HepG2 (cell line): ENCODE data around the gene MORN5. TPM values are rescaled to one million over a fixed set of nuclear protein-coding genes. Genes with fewer than 3 reads are reported as not detected.

Experiments used
- BCL6 ChIP-seq: IDR thresholded peaks from 2 replicates; pipeline ENCODE4 v1.6.1; 2016; ENCODE audit warnings: missing genetic modification reagents, missing compliant biosample characterization
- ERF ChIP-seq: IDR thresholded peaks from 2 replicates; pipeline ENCODE4 v1.6.1; 2018; ENCODE audit warnings: missing biosample characterization, missing genetic modification reagents
- HNF4A ChIP-seq: sonication (generic); formaldehyde crosslinking; IDR thresholded peaks from 2 replicates; pipeline ENCODE4 v1.4.0; 2020; ENCODE audit warnings: missing genetic modification reagents
- HNF4G ChIP-seq, 2 experiments: sonication (generic) in 1 of 2; formaldehyde crosslinking in 1 of 2; IDR thresholded peaks; 2 replicates each; pipeline versions ENCODE4 v1.4.0 to v1.6.1; 2011 to 2020; ENCODE audit warnings: borderline replicate concordance in 2 of 2, low read depth in 2 of 2, mild to moderate bottlenecking in 2 of 2, low read length in 1 of 2, missing genetic modification reagents in 1 of 2, moderate library complexity in 1 of 2
- MXI1 ChIP-seq: IDR thresholded peaks from 3 replicates; pipeline ENCODE4 v1.6.1; 2012; ENCODE audit warnings: low read depth, low read length, inconsistent platforms, borderline replicate concordance
- RARA ChIP-seq: IDR thresholded peaks from 2 replicates; pipeline ENCODE4 v1.6.1; 2016; ENCODE audit warnings: missing genetic modification reagents, missing compliant biosample characterization
- RXRB ChIP-seq: IDR thresholded peaks from 2 replicates; pipeline ENCODE4 v1.6.1; 2016; ENCODE audit warnings: borderline replicate concordance, missing genetic modification reagents, missing compliant biosample characterization
- SP140L ChIP-seq: sonication (generic); formaldehyde crosslinking; IDR thresholded peaks from 2 replicates; pipeline ENCODE4 v1.4.0; 2020; ENCODE audit warnings: missing genetic modification reagents, borderline replicate concordance
- STAG1 ChIP-seq: sonication (generic); formaldehyde crosslinking; IDR thresholded peaks from 2 replicates; pipeline ENCODE4 v1.4.0; 2020; ENCODE audit warnings: missing genetic modification reagents
- TEAD3 ChIP-seq: optimal IDR thresholded peaks from 2 replicates; pipeline ENCODE3; 2016; ENCODE audit warnings: borderline replicate concordance
- ZBTB3 ChIP-seq: sonication (generic); formaldehyde crosslinking; IDR thresholded peaks from 2 replicates; pipeline ENCODE4 v1.4.0; 2020; ENCODE audit warnings: low read depth, mild to moderate bottlenecking, moderate library complexity, missing genetic modification reagents, borderline replicate concordance
- ZFX ChIP-seq: sonication (generic); formaldehyde crosslinking; IDR thresholded peaks from 2 replicates; pipeline ENCODE4 v1.4.0; 2020; ENCODE audit warnings: mild to moderate bottlenecking, low read depth, missing genetic modification reagents, moderate library complexity
- ZMYM4 ChIP-seq: sonication (generic); formaldehyde crosslinking; IDR thresholded peaks from 2 replicates; pipeline ENCODE4 v1.8.1; 2023; ENCODE audit warnings: mild to moderate bottlenecking, missing genetic modification reagents
- polyA plus RNA-seq, 8 experiments: library from polyadenylated mRNA; depleted of rRNA in 3 of 8; stranded (reverse) in 7 of 8; unstranded in 1 of 8; fragments of >200 nt; fragmentation: Illumina TruSeq in 4 of 8; extraction: Trizol in 4 of 8; gene quantifications; 2 replicates each; pipeline versions ENCODE4 v1.2.1 to v1.2.3, GENCODE V29; 2011 to 2016; ENCODE audit warnings: low read depth in 4 of 8, missing spikeins in 1 of 8, mixed read lengths in 1 of 8; ENCODE audit not compliant: insufficient read depth in 1 of 8
- total RNA-seq, 5 experiments: library from RNA; depleted of rRNA; stranded (reverse); fragments of >200 nt; fragmentation: Illumina TruSeq; extraction: Trizol; gene quantifications; 2 replicates each; pipeline ENCODE4 v1.2.3, GENCODE V29; 2016; ENCODE audit warnings: low read depth in 1 of 5
- TF ChIP-seq, protein P1 (sequence below): IDR thresholded peaks from 2 replicates; pipeline ENCODE4 v1.4.0; 2020; ENCODE audit warnings: mild to moderate bottlenecking, missing genetic modification reagents
- TF ChIP-seq, protein P2 (sequence below): sonication (generic); formaldehyde crosslinking; IDR thresholded peaks from 2 replicates; pipeline ENCODE4 v1.5.1; 2020; ENCODE audit warnings: missing genetic modification reagents, mild to moderate bottlenecking, borderline replicate concordance
- TF ChIP-seq, protein P3 (sequence below), 2 experiments: sonication (generic) in 1 of 2; formaldehyde crosslinking in 1 of 2; IDR thresholded peaks; 2 replicates each; pipeline versions ENCODE4 v1.4.0 to v1.6.1; 2018 to 2020; ENCODE audit warnings: missing genetic modification reagents in 2 of 2, borderline replicate concordance in 1 of 2, low read depth in 1 of 2, mild to moderate bottlenecking in 1 of 2, missing biosample characterization in 1 of 2
- TF ChIP-seq, protein P4 (sequence below): sonication (generic); formaldehyde crosslinking; IDR thresholded peaks from 2 replicates; pipeline ENCODE4 v1.5.0; 2020; ENCODE audit warnings: mild to moderate bottlenecking, missing genetic modification reagents, moderate library complexity
- TF ChIP-seq, protein P5 (sequence below): sonication (generic); formaldehyde crosslinking; IDR thresholded peaks from 2 replicates; pipeline ENCODE4 v1.4.0; 2020; ENCODE audit warnings: missing genetic modification reagents

MORN5 gene
- total and polyA plus RNA-seq, 2 of the 13 experiments (the other 11 are each of a cell fraction or from before 2014, with no cell fraction given) = not detected

DNA sequence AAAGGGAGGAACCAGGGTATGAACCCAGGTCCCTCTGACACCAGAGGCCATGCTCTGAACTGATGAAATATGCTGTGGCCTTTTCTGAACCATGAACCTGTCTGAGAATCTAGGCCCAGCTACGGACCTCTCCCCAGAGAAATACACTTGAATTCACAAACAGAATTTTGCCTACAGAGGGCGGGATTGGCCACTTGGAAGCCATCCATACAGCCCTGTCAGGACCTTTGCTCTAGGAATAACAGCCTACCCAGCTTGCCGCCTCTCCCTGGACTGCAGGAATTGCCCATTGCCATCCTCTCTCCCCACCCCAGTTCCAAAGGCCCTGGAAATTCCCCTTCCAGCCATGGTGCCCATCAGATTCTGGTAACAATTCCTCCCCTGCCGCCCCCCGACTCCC, 26.6 kb downstream of the MORN5 start (continued):
- TF ChIP-seq, protein P1, sequence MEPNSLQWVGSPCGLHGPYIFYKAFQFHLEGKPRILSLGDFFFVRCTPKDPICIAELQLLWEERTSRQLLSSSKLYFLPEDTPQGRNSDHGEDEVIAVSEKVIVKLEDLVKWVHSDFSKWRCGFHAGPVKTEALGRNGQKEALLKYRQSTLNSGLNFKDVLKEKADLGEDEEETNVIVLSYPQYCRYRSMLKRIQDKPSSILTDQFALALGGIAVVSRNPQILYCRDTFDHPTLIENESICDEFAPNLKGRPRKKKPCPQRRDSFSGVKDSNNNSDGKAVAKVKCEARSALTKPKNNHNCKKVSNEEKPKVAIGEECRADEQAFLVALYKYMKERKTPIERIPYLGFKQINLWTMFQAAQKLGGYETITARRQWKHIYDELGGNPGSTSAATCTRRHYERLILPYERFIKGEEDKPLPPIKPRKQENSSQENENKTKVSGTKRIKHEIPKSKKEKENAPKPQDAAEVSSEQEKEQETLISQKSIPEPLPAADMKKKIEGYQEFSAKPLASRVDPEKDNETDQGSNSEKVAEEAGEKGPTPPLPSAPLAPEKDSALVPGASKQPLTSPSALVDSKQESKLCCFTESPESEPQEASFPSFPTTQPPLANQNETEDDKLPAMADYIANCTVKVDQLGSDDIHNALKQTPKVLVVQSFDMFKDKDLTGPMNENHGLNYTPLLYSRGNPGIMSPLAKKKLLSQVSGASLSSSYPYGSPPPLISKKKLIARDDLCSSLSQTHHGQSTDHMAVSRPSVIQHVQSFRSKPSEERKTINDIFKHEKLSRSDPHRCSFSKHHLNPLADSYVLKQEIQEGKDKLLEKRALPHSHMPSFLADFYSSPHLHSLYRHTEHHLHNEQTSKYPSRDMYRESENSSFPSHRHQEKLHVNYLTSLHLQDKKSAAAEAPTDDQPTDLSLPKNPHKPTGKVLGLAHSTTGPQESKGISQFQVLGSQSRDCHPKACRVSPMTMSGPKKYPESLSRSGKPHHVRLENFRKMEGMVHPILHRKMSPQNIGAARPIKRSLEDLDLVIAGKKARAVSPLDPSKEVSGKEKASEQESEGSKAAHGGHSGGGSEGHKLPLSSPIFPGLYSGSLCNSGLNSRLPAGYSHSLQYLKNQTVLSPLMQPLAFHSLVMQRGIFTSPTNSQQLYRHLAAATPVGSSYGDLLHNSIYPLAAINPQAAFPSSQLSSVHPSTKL = 0 out of 2 replicates have a peak, but pooled peaks have one; percentile 30
- peak; percentile 33; the same call in 1 of the 2 replicates for TF ChIP-seq RXRB (CRISPR knock-in tag)
- TF ChIP-seq TEAD3 (CRISPR knock-in tag) = peak; percentile 32
- no peak for TF ChIP-seq MXI1
- peak; percentile 27; the same call in 1 of the 2 replicates for TF ChIP-seq BCL6 (CRISPR knock-in tag)
- peak; percentile 27; the same call in 1 of the 2 replicates for TF ChIP-seq RARA
- peak; percentile 62; the same call in 1 of the 2 replicates for TF ChIP-seq HNF4G (IDR thresholded peaks at IDR 0.05; ENCODE audit: borderline replicate concordance, low read depth, low read length)
- no peak; the same call in 1 of the 2 replicates for TF ChIP-seq HNF4G (CRISPR knock-in tag; IDR thresholded peaks at IDR 0.05; ENCODE audit: borderline replicate concordance, low read depth)
- TF ChIP-seq ZFX (CRISPR knock-in tag) = peak; percentile 24; the same call in 1 of the 2 replicates
- peak; percentile 74 for TF ChIP-seq HNF4A (CRISPR knock-in tag)
- TF ChIP-seq, protein P2, sequence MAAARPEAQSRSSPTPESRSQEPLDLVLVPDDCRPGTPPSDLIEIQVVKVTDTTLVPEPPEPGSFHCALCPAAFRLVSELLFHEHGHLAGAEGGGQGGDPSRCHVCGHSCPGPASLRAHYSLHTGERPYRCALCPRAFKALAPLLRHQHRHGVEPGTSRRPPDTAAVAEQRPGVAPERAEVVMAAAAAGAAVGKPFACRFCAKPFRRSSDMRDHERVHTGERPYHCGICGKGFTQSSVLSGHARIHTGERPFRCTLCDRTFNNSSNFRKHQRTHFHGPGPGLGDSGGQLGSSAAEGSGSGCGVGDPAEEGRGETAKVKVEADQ (CRISPR knock-in tag) = 0 out of 2 replicates have a peak, but pooled peaks have one; percentile 42
- peak; percentile 58; the same call in 1 of the 2 replicates for TF ChIP-seq ERF (CRISPR knock-in tag)
- TF ChIP-seq SP140L = no peak
- TF ChIP-seq, protein P3, sequence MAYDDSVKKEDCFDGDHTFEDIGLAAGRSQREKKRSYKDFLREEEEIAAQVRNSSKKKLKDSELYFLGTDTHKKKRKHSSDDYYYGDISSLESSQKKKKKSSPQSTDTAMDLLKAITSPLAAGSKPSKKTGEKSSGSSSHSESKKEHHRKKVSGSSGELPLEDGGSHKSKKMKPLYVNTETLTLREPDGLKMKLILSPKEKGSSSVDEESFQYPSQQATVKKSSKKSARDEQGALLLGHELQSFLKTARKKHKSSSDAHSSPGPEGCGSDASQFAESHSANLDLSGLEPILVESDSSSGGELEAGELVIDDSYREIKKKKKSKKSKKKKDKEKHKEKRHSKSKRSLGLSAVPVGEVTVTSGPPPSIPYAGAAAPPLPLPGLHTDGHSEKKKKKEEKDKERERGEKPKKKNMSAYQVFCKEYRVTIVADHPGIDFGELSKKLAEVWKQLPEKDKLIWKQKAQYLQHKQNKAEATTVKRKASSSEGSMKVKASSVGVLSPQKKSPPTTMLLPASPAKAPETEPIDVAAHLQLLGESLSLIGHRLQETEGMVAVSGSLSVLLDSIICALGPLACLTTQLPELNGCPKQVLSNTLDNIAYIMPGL (CRISPR knock-in tag; IDR thresholded peaks at IDR 0.05; ENCODE audit: borderline replicate concordance in 1 of 2, low read depth in 1 of 2) = 0 out of 4 replicates have a peak, but pooled peaks have one; percentile 25 to 34
- TF ChIP-seq, protein P4, sequence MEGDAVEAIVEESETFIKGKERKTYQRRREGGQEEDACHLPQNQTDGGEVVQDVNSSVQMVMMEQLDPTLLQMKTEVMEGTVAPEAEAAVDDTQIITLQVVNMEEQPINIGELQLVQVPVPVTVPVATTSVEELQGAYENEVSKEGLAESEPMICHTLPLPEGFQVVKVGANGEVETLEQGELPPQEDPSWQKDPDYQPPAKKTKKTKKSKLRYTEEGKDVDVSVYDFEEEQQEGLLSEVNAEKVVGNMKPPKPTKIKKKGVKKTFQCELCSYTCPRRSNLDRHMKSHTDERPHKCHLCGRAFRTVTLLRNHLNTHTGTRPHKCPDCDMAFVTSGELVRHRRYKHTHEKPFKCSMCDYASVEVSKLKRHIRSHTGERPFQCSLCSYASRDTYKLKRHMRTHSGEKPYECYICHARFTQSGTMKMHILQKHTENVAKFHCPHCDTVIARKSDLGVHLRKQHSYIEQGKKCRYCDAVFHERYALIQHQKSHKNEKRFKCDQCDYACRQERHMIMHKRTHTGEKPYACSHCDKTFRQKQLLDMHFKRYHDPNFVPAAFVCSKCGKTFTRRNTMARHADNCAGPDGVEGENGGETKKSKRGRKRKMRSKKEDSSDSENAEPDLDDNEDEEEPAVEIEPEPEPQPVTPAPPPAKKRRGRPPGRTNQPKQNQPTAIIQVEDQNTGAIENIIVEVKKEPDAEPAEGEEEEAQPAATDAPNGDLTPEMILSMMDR (CRISPR knock-in tag) = peak; percentile 78
- TF ChIP-seq ZMYM4 (CRISPR knock-in tag) = 0 out of 2 replicates have a peak, but pooled peaks have one; percentile 23
- TF ChIP-seq, protein P5, sequence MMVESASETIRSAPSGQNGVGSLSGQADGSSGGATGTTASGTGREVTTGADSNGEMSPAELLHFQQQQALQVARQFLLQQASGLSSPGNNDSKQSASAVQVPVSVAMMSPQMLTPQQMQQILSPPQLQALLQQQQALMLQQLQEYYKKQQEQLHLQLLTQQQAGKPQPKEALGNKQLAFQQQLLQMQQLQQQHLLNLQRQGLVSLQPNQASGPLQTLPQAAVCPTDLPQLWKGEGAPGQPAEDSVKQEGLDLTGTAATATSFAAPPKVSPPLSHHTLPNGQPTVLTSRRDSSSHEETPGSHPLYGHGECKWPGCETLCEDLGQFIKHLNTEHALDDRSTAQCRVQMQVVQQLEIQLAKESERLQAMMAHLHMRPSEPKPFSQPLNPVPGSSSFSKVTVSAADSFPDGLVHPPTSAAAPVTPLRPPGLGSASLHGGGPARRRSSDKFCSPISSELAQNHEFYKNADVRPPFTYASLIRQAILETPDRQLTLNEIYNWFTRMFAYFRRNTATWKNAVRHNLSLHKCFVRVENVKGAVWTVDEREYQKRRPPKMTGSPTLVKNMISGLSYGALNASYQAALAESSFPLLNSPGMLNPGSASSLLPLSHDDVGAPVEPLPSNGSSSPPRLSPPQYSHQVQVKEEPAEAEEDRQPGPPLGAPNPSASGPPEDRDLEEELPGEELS (CRISPR knock-in tag) = 0 out of 2 replicates have a peak, but pooled peaks have one; percentile 22
- peak; percentile 63 for TF ChIP-seq STAG1
- no peak for TF ChIP-seq ZBTB3
